A549 (cell line): ENCODE results near the gene CXCR5. TPM values are rescaled to one million over a fixed set of nuclear protein-coding genes. Genes with fewer than 3 reads are reported as not detected.

ENCODE experiments used
- ATAC-seq, 2 experiments: fragments of 200-7000 bp in 1 of 2; fragments of >200 bp in 1 of 2; cut with Nextera tagmentation in 1 of 2; cut with Tn5 transposase in 1 of 2; 3 replicates each; pipeline versions ENCODE4 v1.8.0 to v1.9.1; 2018 to 2020; ENCODE audit warnings: mild to moderate bottlenecking in 1 of 2, moderate library complexity in 1 of 2
- CTCF ChIA-PET: fragments of 300-600 bp; sonication (Branson Sonifier 250); formaldehyde crosslinking; extraction: SDS; loops from one replicate; lab custom pipeline; 2021; ENCODE audit warnings: antibody characterized with exemption, inconsistent platforms; lab: Yijun Ruan, JAX
- POLR2A ChIA-PET: fragments of 350-600 bp; formaldehyde crosslinking; extraction: SDS; loops from one replicate; lab custom pipeline; 2021; ENCODE audit warnings: antibody characterized with exemption, inconsistent platforms; lab: Yijun Ruan, JAX
- DNase-seq, 2 experiments: peaks; one replicate each; pipeline versions ENCODE4 v3.0.0 to v3.0.0-alpha.2; 2011 to 2016; ENCODE audit warnings: low read depth in 1 of 2, low spot score in 1 of 2
- FAIRE-seq: peaks from 2 replicates; lab custom pipeline; 2011; peaks lifted over from hg19 to GRCh38; lab: Jason Lieb, UNC
- H3K27ac ChIP-seq, 2 experiments: fragments of >200 bp; sonication (Bioruptor Twin); formaldehyde crosslinking; 3 replicates each; pipeline ENCODE4 v1.5.1; 2016 to 2017
- H3K4me1 ChIP-seq: fragments of >200 bp; sonication (Bioruptor Twin); formaldehyde crosslinking; 3 replicates; pipeline ENCODE4 v1.6.1; 2016
- H3K4me2 ChIP-seq: fragments of >200 bp; sonication (Bioruptor Twin); formaldehyde crosslinking; 3 replicates; pipeline ENCODE4 v1.6.1; 2016
- H3K4me3 ChIP-seq: fragments of >200 bp; sonication (Bioruptor Twin); formaldehyde crosslinking; 3 replicates; pipeline ENCODE4 v1.5.1; 2016
- H3K9me3 ChIP-seq: fragments of >200 bp; sonication (Bioruptor Twin); formaldehyde crosslinking; 3 replicates; pipeline ENCODE4 v1.6.1; 2016
- CBX2 ChIP-seq: fragments of 200-600 bp; sonication (generic); IDR thresholded peaks from 2 replicates; pipeline ENCODE4 v1.6.1; 2016; ENCODE audit warnings: low read depth, mild to moderate bottlenecking, borderline replicate concordance
- CEBPB ChIP-seq, 2 experiments: fragments of >200 bp in 1 of 2; sonication (Bioruptor Twin) in 1 of 2; formaldehyde crosslinking in 1 of 2; IDR thresholded peaks; 2 replicates each; pipeline ENCODE4 v1.6.1; 2012 to 2016
- CHD2 ChIP-seq: fragments of 150-350 bp; IDR thresholded peaks from 2 replicates; pipeline ENCODE4 v1.6.1; 2014; ENCODE audit warnings: low read length; ENCODE audit not compliant: partially characterized antibody
- CHD4 ChIP-seq: fragments of 200-600 bp; sonication (generic); IDR thresholded peaks from 2 replicates; pipeline ENCODE4 v1.6.1; 2016; ENCODE audit warnings: antibody characterized with exemption, mild to moderate bottlenecking, borderline replicate concordance
- EHF ChIP-seq: fragments of 250-450 bp; sonication (Bioruptor Pico); IDR thresholded peaks from 2 replicates; pipeline ENCODE4 v1.5.0; 2020; ENCODE audit warnings: mild to moderate bottlenecking
- EHMT2 ChIP-seq: fragments of 200-600 bp; sonication (generic); IDR thresholded peaks from 2 replicates; pipeline ENCODE4 v1.6.1; 2016; ENCODE audit warnings: antibody characterized with exemption, low read depth, mild to moderate bottlenecking, moderate library complexity
- EP300 ChIP-seq, 2 experiments: fragments of >200 bp; sonication (Bioruptor Twin); formaldehyde crosslinking; IDR thresholded peaks; 2 replicates in 1 of 2; 3 replicates in 1 of 2; pipeline ENCODE4 v1.6.1; 2016 to 2017
- FOSB ChIP-seq: fragments of 250-450 bp; sonication (Bioruptor Pico); IDR thresholded peaks from 2 replicates; pipeline ENCODE4 v1.5.0; 2020; ENCODE audit warnings: mild to moderate bottlenecking, moderate library complexity
- FOXS1 ChIP-seq: fragments of 250-450 bp; sonication (Bioruptor Pico); IDR thresholded peaks from 2 replicates; pipeline ENCODE4 v1.5.0; 2020; ENCODE audit warnings: mild to moderate bottlenecking, moderate library complexity
- HDAC2 ChIP-seq: fragments of 200-600 bp; sonication (generic); IDR thresholded peaks from 2 replicates; pipeline ENCODE4 v1.6.1; 2016
- HEYL ChIP-seq: fragments of 250-450 bp; sonication (Bioruptor Pico); IDR thresholded peaks from 2 replicates; pipeline ENCODE4 v1.8.0; 2021; ENCODE audit warnings: mild to moderate bottlenecking, moderate library complexity
- HOXA7 ChIP-seq: fragments of 250-450 bp; sonication (Bioruptor Pico); IDR thresholded peaks from 2 replicates; pipeline ENCODE4 v1.5.0; 2020; ENCODE audit warnings: mild to moderate bottlenecking, moderate library complexity
- HOXB13 ChIP-seq: fragments of 250-450 bp; sonication (Bioruptor Pico); IDR thresholded peaks from 2 replicates; pipeline ENCODE4 v1.5.0; 2020; ENCODE audit warnings: low read depth, mild to moderate bottlenecking, moderate library complexity
- HOXB5 ChIP-seq: fragments of 250-450 bp; sonication (Bioruptor Pico); IDR thresholded peaks from 2 replicates; pipeline ENCODE4 v1.5.0; 2020; ENCODE audit warnings: mild to moderate bottlenecking, moderate library complexity
- JUNB ChIP-seq: fragments of >200 bp; sonication (Bioruptor Twin); formaldehyde crosslinking; IDR thresholded peaks from 2 replicates; pipeline ENCODE4 v1.6.1; 2016
- KDM1A ChIP-seq: fragments of 200-600 bp; sonication (generic); IDR thresholded peaks from 2 replicates; pipeline ENCODE4 v1.6.1; 2016; ENCODE audit warnings: low read depth, mild to moderate bottlenecking
- PHF8 ChIP-seq: fragments of 200-600 bp; sonication (generic); IDR thresholded peaks from 2 replicates; pipeline ENCODE4 v1.6.1; 2016; ENCODE audit warnings: low read depth, mild to moderate bottlenecking, antibody characterized with exemption, moderate library complexity, borderline replicate concordance
- POLR2AphosphoS2 ChIP-seq: conservative IDR thresholded peaks from 2 replicates; pipeline ENCODE4 v1.6.1; 2012; ENCODE audit warnings: low read length, improper control_type of control experiment, inconsistent platforms
- RAD21 ChIP-seq, 2 experiments: fragments of >200 bp in 1 of 2; sonication (Bioruptor Twin) in 1 of 2; formaldehyde crosslinking in 1 of 2; IDR thresholded peaks in 1 of 2; conservative IDR thresholded peaks in 1 of 2; 2 replicates in 1 of 2; 3 replicates in 1 of 2; pipeline ENCODE4 v1.6.1; 2012 to 2018; ENCODE audit warnings: inconsistent platforms in 1 of 2
- SMC3 ChIP-seq: fragments of >200 bp; sonication (Bioruptor Twin); formaldehyde crosslinking; IDR thresholded peaks from 3 replicates; pipeline ENCODE4 v1.6.1; 2018; ENCODE audit warnings: inconsistent platforms
- ZFP36 ChIP-seq: fragments of 450-650 bp; IDR thresholded peaks from 2 replicates; pipeline ENCODE4 v1.6.1; 2014; ENCODE audit warnings: borderline replicate concordance; ENCODE audit not compliant: partially characterized antibody
- ZNF302 ChIP-seq: fragments of 250-450 bp; sonication (Bioruptor Pico); IDR thresholded peaks from 2 replicates; pipeline ENCODE4 v1.9.0; 2021; ENCODE audit warnings: inconsistent platforms, mild to moderate bottlenecking, moderate library complexity
- WGBS: methylation state at CpG from one replicate; pipeline ENCODE4 v1.1.6; 2017; ENCODE audit errors: missing lambda C conversion rate; 5-methylcytosine and 5-hydroxymethylcytosine counted together
- polyA plus RNA-seq, 4 experiments: library from polyadenylated mRNA; depleted of rRNA in 3 of 4; stranded (reverse); fragments of >200 nt; fragmentation: RNase III in 1 of 4; extraction: RNeasy Plus Mini Kit Qiagen cat#74134 plus additional on column Dnase treatment in 1 of 4; gene quantifications; 2 replicates in 3 of 4; 3 replicates in 1 of 4; pipeline ENCODE4 v1.2.3, GENCODE V29; 2011 to 2017
- TF ChIP-seq, protein P1 (sequence below): fragments of 200-600 bp; sonication (generic); IDR thresholded peaks from 2 replicates; pipeline ENCODE4 v1.6.1; 2016; ENCODE audit warnings: antibody characterized with exemption, mild to moderate bottlenecking, moderate library complexity
- TF ChIP-seq, protein P2 (sequence below): fragments of >200 bp; sonication (Bioruptor Twin); formaldehyde crosslinking; IDR thresholded peaks from 3 replicates; pipeline ENCODE4 v1.5.1; 2016
- TF ChIP-seq, protein P3 (sequence below): fragments of 150-350 bp; IDR thresholded peaks from 2 replicates; pipeline ENCODE4 v1.6.1; 2014; ENCODE audit warnings: low read depth, mild to moderate bottlenecking, low read length
- TF ChIP-seq, protein P4 (sequence below): IDR thresholded peaks from 2 replicates; pipeline ENCODE4 v1.6.1; 2012
- TF ChIP-seq, protein P5 (sequence below): IDR thresholded peaks from 2 replicates; pipeline ENCODE4 v1.6.1; 2012; ENCODE audit warnings: low read depth, borderline replicate concordance

CXCR5 gene
- polyA plus RNA-seq, 2 of the 4 experiments (the other 2 are of a cell fraction), result 0.04 TPM; not detected in 1

DNA sequence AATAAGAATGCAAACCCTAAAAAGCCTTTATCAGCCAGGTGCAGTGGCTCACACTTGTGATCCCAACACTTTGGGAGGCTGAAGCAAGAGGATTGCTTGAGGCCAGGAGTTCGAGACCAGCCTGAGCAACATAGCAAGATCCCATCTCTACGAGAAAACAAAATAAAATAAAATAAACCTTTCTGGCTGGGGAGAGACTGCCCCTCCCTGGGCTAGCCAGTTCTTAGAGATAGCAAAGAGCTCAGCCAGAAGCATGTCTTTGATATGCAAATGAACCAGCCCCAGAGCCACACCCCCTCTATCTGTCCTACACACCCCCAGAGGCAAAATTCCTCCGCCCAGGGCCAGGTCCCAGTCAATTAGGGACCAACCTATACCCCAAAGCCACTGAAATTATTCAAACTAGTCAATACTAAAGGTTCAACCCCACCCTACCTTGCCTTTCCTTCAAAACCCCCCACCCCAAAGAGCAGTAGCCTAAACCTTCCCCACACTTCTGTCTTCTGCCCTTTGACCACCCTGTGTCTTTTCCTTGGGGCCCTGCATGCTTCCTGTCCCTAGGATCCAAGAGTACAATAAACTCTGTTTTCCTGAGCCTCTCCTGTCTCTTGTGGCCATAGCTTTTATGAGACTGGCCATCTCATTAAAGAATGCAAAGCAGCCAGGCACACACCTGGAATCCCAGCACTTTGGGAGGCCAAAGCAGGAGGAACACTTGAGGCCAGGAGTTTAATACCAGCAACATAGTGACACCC lies 37.3 kb upstream of the CXCR5 start:
- Histone ChIP-seq H3K4me2 (no peak overlapping the region), H3K27ac (no peak overlapping the region), H3K4me3 (no peak overlapping the region), H3K4me1 (peaks cover 4% of the 10 kb centered on the region; the same call in 1 of the 3 replicates), H3K9me3 (no peaks in the 10 kb centered on the region)
- TF ChIP-seq FOXS1 (CRISPR knock-in tag) (no peak), RAD21 (conservative IDR thresholded peaks at IDR 0.05 in 1 of 2, IDR thresholded peaks at IDR 0.05 in 1 of 2) (no peak), CHD2 (no peak), JUNB (no peak), POLR2AphosphoS2 (no peak), EP300 (IDR thresholded peaks at IDR 0.05) (no peak), FOSB (CRISPR knock-in tag) (no peak), ZNF302 (no peak), HOXB5 (CRISPR knock-in tag) (no peak), EHF (no peak), CEBPB (IDR thresholded peaks at IDR 0.05) (no peak)
- TF ChIP-seq, protein P1, sequence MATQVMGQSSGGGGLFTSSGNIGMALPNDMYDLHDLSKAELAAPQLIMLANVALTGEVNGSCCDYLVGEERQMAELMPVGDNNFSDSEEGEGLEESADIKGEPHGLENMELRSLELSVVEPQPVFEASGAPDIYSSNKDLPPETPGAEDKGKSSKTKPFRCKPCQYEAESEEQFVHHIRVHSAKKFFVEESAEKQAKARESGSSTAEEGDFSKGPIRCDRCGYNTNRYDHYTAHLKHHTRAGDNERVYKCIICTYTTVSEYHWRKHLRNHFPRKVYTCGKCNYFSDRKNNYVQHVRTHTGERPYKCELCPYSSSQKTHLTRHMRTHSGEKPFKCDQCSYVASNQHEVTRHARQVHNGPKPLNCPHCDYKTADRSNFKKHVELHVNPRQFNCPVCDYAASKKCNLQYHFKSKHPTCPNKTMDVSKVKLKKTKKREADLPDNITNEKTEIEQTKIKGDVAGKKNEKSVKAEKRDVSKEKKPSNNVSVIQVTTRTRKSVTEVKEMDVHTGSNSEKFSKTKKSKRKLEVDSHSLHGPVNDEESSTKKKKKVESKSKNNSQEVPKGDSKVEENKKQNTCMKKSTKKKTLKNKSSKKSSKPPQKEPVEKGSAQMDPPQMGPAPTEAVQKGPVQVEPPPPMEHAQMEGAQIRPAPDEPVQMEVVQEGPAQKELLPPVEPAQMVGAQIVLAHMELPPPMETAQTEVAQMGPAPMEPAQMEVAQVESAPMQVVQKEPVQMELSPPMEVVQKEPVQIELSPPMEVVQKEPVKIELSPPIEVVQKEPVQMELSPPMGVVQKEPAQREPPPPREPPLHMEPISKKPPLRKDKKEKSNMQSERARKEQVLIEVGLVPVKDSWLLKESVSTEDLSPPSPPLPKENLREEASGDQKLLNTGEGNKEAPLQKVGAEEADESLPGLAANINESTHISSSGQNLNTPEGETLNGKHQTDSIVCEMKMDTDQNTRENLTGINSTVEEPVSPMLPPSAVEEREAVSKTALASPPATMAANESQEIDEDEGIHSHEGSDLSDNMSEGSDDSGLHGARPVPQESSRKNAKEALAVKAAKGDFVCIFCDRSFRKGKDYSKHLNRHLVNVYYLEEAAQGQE, result no peak
- TF ChIP-seq, protein P2, sequence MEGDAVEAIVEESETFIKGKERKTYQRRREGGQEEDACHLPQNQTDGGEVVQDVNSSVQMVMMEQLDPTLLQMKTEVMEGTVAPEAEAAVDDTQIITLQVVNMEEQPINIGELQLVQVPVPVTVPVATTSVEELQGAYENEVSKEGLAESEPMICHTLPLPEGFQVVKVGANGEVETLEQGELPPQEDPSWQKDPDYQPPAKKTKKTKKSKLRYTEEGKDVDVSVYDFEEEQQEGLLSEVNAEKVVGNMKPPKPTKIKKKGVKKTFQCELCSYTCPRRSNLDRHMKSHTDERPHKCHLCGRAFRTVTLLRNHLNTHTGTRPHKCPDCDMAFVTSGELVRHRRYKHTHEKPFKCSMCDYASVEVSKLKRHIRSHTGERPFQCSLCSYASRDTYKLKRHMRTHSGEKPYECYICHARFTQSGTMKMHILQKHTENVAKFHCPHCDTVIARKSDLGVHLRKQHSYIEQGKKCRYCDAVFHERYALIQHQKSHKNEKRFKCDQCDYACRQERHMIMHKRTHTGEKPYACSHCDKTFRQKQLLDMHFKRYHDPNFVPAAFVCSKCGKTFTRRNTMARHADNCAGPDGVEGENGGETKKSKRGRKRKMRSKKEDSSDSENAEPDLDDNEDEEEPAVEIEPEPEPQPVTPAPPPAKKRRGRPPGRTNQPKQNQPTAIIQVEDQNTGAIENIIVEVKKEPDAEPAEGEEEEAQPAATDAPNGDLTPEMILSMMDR, result no peak
- TF ChIP-seq, protein P3, sequence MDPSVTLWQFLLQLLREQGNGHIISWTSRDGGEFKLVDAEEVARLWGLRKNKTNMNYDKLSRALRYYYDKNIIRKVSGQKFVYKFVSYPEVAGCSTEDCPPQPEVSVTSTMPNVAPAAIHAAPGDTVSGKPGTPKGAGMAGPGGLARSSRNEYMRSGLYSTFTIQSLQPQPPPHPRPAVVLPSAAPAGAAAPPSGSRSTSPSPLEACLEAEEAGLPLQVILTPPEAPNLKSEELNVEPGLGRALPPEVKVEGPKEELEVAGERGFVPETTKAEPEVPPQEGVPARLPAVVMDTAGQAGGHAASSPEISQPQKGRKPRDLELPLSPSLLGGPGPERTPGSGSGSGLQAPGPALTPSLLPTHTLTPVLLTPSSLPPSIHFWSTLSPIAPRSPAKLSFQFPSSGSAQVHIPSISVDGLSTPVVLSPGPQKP, result no peak
- ATAC-seq (no peak), DNase-seq (no peak), FAIRE-seq (no peak)
- POLR2A ChIA-PET, result no interaction called here
- CTCF ChIA-PET, result no interaction called here
- 85% methylated on average over 3 of the region's 3 CpGs for WGBS

DNA sequence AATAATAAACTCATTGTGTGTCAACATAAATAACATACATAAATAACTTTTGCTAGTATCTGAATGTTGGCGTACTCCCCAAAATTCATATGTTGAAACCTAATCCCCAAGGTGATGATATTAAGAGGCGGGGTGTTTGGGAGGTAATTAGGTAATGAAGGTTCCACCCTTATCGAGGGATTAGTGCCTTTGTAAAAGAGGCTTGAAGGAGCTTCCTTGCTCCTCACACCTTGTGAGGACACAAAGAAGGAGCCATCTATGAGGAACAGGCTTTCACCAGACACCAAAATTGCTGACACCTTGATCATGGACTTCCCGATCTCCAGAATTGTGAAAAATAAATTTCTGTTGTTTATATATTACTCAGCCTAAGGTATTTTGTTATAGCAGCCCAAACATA lies 33.9 kb upstream of the CXCR5 start:
- no peaks in the 10 kb centered on the region for H3K9me3 ChIP-seq
- CTCF ChIA-PET, result no interaction called here
- FAIRE-seq (no peak), ATAC-seq (no peak), DNase-seq (no peak)
- H3K4me3 ChIP-seq, result no peak overlapping the region
- POLR2A ChIA-PET, result no interaction called here
- WGBS, result 64% methylated on average over 4 of the region's 4 CpGs
- H3K27ac ChIP-seq, result no peak overlapping the region
- H3K4me2 ChIP-seq, result no peak overlapping the region
- peaks cover 4% of the 10 kb centered on the region; the same call in 1 of the 3 replicates for H3K4me1 ChIP-seq
- TF ChIP-seq CEBPB (IDR thresholded peaks at IDR 0.05), result no peak
- TF ChIP-seq KDM1A, result no peak
- TF ChIP-seq HDAC2, result no peak
- TF ChIP-seq SMC3, result no peak
- no peak for TF ChIP-seq EHF
- no peak for TF ChIP-seq CBX2
- TF ChIP-seq ZFP36, result no peak
- TF ChIP-seq EHMT2, result no peak
- no peak for TF ChIP-seq HOXB13 (CRISPR knock-in tag)
- no peak for TF ChIP-seq PHF8
- TF ChIP-seq RAD21 (conservative IDR thresholded peaks at IDR 0.05 in 1 of 2, IDR thresholded peaks at IDR 0.05 in 1 of 2), result no peak
- no peak for TF ChIP-seq CHD4
- no peak for TF ChIP-seq HOXA7 (CRISPR knock-in tag)
- TF ChIP-seq, protein P2, result no peak
- TF ChIP-seq, protein P4, sequence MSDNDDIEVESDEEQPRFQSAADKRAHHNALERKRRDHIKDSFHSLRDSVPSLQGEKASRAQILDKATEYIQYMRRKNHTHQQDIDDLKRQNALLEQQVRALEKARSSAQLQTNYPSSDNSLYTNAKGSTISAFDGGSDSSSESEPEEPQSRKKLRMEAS, result no peak
- TF ChIP-seq, protein P5, sequence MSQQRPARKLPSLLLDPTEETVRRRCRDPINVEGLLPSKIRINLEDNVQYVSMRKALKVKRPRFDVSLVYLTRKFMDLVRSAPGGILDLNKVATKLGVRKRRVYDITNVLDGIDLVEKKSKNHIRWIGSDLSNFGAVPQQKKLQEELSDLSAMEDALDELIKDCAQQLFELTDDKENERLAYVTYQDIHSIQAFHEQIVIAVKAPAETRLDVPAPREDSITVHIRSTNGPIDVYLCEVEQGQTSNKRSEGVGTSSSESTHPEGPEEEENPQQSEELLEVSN, result no peak
- no peak for TF ChIP-seq HEYL (CRISPR knock-in tag)
